WTC11 (cell line): Measurements from ENCODE around the gene PRKCZ. TPM values are rescaled to one million over a fixed set of nuclear protein-coding genes. Genes with fewer than 3 reads are reported as not detected.

Source experiments
- ATAC-seq: fragments of 200-7000 bp; cut with Tn5 transposase; 2 replicates; pipeline ENCODE4 v1.10.0; 2021; ENCODE audit warnings: mild to moderate bottlenecking, moderate library complexity
- CTCF ChIA-PET: fragments of 300-600 bp; sonication (Branson Sonifier 250); formaldehyde crosslinking; loops from one replicate; lab custom pipeline; 2021; ENCODE audit warnings: antibody characterized with exemption; lab: Charles Lee
- POLR2A ChIA-PET: fragments of 350-600 bp; sonication (Branson Sonifier 250); formaldehyde crosslinking; loops from one replicate; lab custom pipeline; 2021; ENCODE audit warnings: antibody characterized with exemption; lab: Charles Lee
- DNase-seq: peaks from one replicate; pipeline ENCODE4 v3.0.0; 2021; ENCODE audit warnings: low spot score
- H3K27ac Mint-ChIP-seq: 2 replicates; pipeline ENCODE4 v1.8.0; 2021; ENCODE audit warnings: mixed read lengths
- H3K27me3 Mint-ChIP-seq: 2 replicates; pipeline ENCODE4 v1.8.0; 2021; ENCODE audit warnings: low read depth, mild to moderate bottlenecking, moderate library complexity, mixed read lengths
- H3K36me3 Mint-ChIP-seq: 2 replicates; pipeline ENCODE4 v1.8.0; 2021; ENCODE audit warnings: mixed read lengths
- H3K4me1 Mint-ChIP-seq: 2 replicates; pipeline ENCODE4 v1.8.0; 2022; ENCODE audit warnings: mixed read lengths
- H3K4me3 Mint-ChIP-seq: 2 replicates; pipeline ENCODE4 v1.8.0; 2021; ENCODE audit warnings: mild to moderate bottlenecking, moderate library complexity, mixed read lengths
- H3K9me3 Mint-ChIP-seq: 2 replicates; pipeline ENCODE4 v1.8.0; 2021; ENCODE audit warnings: mixed read lengths
- CREM ChIP-seq: sonication (generic); formaldehyde crosslinking; IDR thresholded peaks from 2 replicates; pipeline ENCODE4 v1.8.1; 2022; ENCODE audit warnings: mild to moderate bottlenecking, missing genetic modification reagents, moderate library complexity
- FOXJ3 ChIP-seq: sonication (generic); formaldehyde crosslinking; IDR thresholded peaks from 2 replicates; pipeline ENCODE4 v1.9.0; 2021; ENCODE audit warnings: missing genetic modification reagents, mild to moderate bottlenecking, borderline replicate concordance
- IRF2 ChIP-seq: sonication (generic); formaldehyde crosslinking; IDR thresholded peaks from 2 replicates; pipeline ENCODE4 v1.8.0; 2022; ENCODE audit warnings: low read depth, missing genetic modification reagents, borderline replicate concordance
- JAZF1 ChIP-seq: fragments of 250-450 bp; sonication (Bioruptor Pico); IDR thresholded peaks from 2 replicates; pipeline ENCODE4 v1.9.0; 2021; ENCODE audit warnings: moderate library complexity, mild to moderate bottlenecking, inconsistent platforms
- JUN ChIP-seq: sonication (generic); formaldehyde crosslinking; IDR thresholded peaks from 2 replicates; pipeline ENCODE4 v1.8.0; 2023; ENCODE audit warnings: mild to moderate bottlenecking, missing genetic modification reagents
- NR1H2 ChIP-seq: sonication (generic); formaldehyde crosslinking; IDR thresholded peaks from 2 replicates; pipeline ENCODE4 v1.9.0; 2021; ENCODE audit warnings: mild to moderate bottlenecking, moderate library complexity, missing genetic modification reagents
- NR2C2 ChIP-seq: sonication (generic); formaldehyde crosslinking; IDR thresholded peaks from 2 replicates; pipeline ENCODE4 v1.8.0; 2022; ENCODE audit warnings: mild to moderate bottlenecking, missing genetic modification reagents
- OVOL2 ChIP-seq: fragments of 250-450 bp; sonication (Bioruptor Pico); IDR thresholded peaks from 2 replicates; pipeline ENCODE4 v1.9.0; 2021; ENCODE audit warnings: mild to moderate bottlenecking, borderline replicate concordance
- PRRX2 ChIP-seq: fragments of 250-450 bp; sonication (Bioruptor Pico); IDR thresholded peaks from 2 replicates; pipeline ENCODE4 v1.8.0; 2021; ENCODE audit warnings: mild to moderate bottlenecking
- ZNF138 ChIP-seq: sonication (generic); formaldehyde crosslinking; conservative IDR thresholded peaks from 2 replicates; pipeline ENCODE4 v1.8.1; 2022; ENCODE audit warnings: mild to moderate bottlenecking, moderate library complexity, missing genetic modification reagents
- total RNA-seq: library from RNA; stranded (reverse); gene quantifications from 3 replicates; pipeline ENCODE4 v1.2.3, GENCODE V29; 2021
- TF ChIP-seq, protein P1 (sequence below): fragments of 250-450 bp; sonication (Bioruptor Pico); IDR thresholded peaks from 2 replicates; pipeline ENCODE4 v1.9.0; 2021; ENCODE audit warnings: mild to moderate bottlenecking
- TF ChIP-seq, protein P2 (sequence below): fragments of 250-450 bp; sonication (Bioruptor Pico); IDR thresholded peaks from 2 replicates; pipeline ENCODE4 v2.1.2; 2022; ENCODE audit warnings: mild to moderate bottlenecking, moderate library complexity
- TF ChIP-seq, protein P3 (sequence below): sonication (generic); formaldehyde crosslinking; IDR thresholded peaks from 2 replicates; pipeline ENCODE4 v1.8.1; 2023; ENCODE audit warnings: mild to moderate bottlenecking, missing genetic modification reagents, borderline replicate concordance
- TF ChIP-seq, protein P4 (sequence below): sonication (generic); formaldehyde crosslinking; IDR thresholded peaks from 2 replicates; pipeline ENCODE4 v1.8.1; 2022; ENCODE audit warnings: mild to moderate bottlenecking, missing genetic modification reagents, moderate library complexity, borderline replicate concordance
- TF ChIP-seq, protein P5 (sequence below): sonication (generic); formaldehyde crosslinking; IDR thresholded peaks from 2 replicates; pipeline ENCODE4 v1.8.1; 2022; ENCODE audit warnings: low read depth, mild to moderate bottlenecking, moderate library complexity, missing genetic modification reagents, borderline replicate concordance
- TF ChIP-seq, protein P6 (sequence below): sonication (generic); formaldehyde crosslinking; conservative IDR thresholded peaks from 2 replicates; pipeline ENCODE4 v1.8.1; 2022; ENCODE audit warnings: mild to moderate bottlenecking, missing genetic modification reagents

Gene PRKCZ
- total RNA-seq, 1 experiment from 2014 or later: 52.5 TPM

DNA sequence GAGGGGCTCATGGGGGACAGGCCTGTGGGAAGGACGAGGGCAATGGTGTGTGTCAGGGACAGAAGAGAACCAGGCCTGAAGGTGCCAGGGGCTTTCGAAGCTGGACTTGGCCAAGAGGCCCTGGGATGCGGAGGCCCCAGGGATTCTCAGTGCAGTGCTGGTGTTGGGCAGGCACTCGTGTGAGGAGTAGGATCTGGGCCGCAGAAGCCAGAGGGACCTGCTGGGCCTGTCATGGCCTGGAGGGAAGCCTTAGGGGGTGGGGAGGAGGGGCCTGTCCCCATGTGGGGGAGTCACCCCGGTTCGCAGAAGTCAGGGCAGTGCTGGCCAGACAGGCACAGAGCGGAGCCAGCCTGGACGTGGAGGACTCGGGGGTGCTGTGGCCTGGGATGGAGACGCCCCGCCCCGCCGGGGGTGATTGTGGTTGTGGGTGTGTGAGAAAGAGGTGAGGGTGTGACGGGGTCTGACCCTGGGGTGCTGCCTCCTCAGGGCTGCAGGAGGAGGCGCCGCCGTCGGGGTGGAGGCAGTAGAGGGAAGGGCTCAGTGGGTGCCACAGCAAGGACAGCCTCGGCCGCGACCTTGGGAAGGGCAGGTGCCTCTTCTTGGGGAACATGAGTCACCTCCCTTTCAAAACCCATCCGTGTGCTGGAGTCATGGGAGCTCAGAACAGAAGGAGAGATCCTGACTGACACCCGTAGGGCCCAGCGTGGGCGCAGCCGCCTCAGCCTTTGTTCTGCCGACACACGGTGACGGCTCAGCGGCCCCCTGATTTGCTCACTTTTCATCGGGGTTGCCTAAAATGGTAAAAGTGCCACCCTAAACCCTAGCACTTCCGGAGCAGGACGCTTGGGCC is 110.5 kb downstream of the PRKCZ start (continued):
- TF ChIP-seq JUN (no peak), JAZF1 (CRISPR knock-in tag) (no peak), OVOL2 (CRISPR knock-in tag) (no peak), ZNF138 (CRISPR knock-in tag) (no peak), FOXJ3 (CRISPR knock-in tag) (no peak), NR2C2 (CRISPR knock-in tag) (no peak)
- TF ChIP-seq, protein P1, sequence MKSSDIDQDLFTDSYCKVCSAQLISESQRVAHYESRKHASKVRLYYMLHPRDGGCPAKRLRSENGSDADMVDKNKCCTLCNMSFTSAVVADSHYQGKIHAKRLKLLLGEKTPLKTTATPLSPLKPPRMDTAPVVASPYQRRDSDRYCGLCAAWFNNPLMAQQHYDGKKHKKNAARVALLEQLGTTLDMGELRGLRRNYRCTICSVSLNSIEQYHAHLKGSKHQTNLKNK: no peak
- TF ChIP-seq, protein P2, sequence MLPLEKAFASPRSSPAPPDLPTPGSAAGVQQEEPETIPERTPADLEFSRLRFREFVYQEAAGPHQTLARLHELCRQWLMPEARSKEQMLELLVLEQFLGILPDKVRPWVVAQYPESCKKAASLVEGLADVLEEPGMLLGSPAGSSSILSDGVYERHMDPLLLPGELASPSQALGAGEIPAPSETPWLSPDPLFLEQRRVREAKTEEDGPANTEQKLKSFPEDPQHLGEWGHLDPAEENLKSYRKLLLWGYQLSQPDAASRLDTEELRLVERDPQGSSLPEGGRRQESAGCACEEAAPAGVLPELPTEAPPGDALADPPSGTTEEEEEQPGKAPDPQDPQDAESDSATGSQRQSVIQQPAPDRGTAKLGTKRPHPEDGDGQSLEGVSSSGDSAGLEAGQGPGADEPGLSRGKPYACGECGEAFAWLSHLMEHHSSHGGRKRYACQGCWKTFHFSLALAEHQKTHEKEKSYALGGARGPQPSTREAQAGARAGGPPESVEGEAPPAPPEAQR (CRISPR knock-in tag): no peak
- TF ChIP-seq, all 79 proteins: peak for 0

DNA sequence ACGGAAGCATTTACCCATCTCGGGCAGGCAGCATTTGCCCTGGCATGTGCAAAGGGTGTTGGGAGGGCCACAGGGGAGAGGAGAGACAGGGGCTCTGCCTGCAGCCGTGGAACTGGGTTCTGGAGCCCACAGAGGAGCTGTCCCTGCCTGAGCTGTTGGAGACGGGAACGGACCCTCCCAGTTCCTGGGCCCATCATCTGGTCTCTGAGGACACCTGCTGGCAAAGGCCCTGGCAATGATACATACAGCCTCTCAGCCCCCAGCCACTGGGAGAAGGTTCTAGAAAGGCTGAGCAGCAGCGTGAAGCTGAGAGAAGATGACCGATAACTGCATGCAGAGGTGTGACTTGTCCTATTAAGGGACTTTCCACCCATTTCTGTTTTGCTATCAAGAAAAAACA is 113.0 kb downstream of the PRKCZ start:
- ChIA-PET CTCF (interaction anchor here (1.2 to 3.9 kb wide), 5 partner anchors 11 to 118 kb away, joined by 3 to 39 read pairs (median 6); no protein-coding TSS in a partner anchor), POLR2A (no interaction called here)
- Mint-ChIP-seq H3K4me3 (no peak overlapping the region), H3K27me3 (no peaks in the 10 kb centered on the region), H3K4me1 (no peaks in the 10 kb centered on the region), H3K36me3 (peaks cover 12% of the 10 kb centered on the region), H3K9me3 (no peaks in the 10 kb centered on the region), H3K27ac (peak overlapping the region; percentile 43; the same call in 1 of the 2 replicates)
- TF ChIP-seq, protein P3, sequence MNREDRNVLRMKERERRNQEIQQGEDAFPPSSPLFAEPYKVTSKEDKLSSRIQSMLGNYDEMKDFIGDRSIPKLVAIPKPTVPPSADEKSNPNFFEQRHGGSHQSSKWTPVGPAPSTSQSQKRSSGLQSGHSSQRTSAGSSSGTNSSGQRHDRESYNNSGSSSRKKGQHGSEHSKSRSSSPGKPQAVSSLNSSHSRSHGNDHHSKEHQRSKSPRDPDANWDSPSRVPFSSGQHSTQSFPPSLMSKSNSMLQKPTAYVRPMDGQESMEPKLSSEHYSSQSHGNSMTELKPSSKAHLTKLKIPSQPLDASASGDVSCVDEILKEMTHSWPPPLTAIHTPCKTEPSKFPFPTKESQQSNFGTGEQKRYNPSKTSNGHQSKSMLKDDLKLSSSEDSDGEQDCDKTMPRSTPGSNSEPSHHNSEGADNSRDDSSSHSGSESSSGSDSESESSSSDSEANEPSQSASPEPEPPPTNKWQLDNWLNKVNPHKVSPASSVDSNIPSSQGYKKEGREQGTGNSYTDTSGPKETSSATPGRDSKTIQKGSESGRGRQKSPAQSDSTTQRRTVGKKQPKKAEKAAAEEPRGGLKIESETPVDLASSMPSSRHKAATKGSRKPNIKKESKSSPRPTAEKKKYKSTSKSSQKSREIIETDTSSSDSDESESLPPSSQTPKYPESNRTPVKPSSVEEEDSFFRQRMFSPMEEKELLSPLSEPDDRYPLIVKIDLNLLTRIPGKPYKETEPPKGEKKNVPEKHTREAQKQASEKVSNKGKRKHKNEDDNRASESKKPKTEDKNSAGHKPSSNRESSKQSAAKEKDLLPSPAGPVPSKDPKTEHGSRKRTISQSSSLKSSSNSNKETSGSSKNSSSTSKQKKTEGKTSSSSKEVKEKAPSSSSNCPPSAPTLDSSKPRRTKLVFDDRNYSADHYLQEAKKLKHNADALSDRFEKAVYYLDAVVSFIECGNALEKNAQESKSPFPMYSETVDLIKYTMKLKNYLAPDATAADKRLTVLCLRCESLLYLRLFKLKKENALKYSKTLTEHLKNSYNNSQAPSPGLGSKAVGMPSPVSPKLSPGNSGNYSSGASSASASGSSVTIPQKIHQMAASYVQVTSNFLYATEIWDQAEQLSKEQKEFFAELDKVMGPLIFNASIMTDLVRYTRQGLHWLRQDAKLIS (CRISPR knock-in tag): no peak
- TF ChIP-seq NR1H2 (CRISPR knock-in tag) (no peak), IRF2 (no peak), CREM (CRISPR knock-in tag) (no peak), PRRX2 (CRISPR knock-in tag) (no peak), ZNF138 (CRISPR knock-in tag) (no peak)
- TF ChIP-seq, protein P4, sequence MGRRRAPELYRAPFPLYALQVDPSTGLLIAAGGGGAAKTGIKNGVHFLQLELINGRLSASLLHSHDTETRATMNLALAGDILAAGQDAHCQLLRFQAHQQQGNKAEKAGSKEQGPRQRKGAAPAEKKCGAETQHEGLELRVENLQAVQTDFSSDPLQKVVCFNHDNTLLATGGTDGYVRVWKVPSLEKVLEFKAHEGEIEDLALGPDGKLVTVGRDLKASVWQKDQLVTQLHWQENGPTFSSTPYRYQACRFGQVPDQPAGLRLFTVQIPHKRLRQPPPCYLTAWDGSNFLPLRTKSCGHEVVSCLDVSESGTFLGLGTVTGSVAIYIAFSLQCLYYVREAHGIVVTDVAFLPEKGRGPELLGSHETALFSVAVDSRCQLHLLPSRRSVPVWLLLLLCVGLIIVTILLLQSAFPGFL (CRISPR knock-in tag): no peak
- TF ChIP-seq, protein P5, sequence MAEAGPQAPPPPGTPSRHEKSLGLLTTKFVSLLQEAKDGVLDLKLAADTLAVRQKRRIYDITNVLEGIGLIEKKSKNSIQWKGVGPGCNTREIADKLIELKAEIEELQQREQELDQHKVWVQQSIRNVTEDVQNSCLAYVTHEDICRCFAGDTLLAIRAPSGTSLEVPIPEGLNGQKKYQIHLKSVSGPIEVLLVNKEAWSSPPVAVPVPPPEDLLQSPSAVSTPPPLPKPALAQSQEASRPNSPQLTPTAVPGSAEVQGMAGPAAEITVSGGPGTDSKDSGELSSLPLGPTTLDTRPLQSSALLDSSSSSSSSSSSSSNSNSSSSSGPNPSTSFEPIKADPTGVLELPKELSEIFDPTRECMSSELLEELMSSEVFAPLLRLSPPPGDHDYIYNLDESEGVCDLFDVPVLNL (CRISPR knock-in tag): no peak
- TF ChIP-seq, protein P6, sequence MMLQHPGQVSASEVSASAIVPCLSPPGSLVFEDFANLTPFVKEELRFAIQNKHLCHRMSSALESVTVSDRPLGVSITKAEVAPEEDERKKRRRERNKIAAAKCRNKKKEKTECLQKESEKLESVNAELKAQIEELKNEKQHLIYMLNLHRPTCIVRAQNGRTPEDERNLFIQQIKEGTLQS (CRISPR knock-in tag): no peak
- no peak for DNase-seq
- no peak for ATAC-seq
